Rectal smooth muscle tissue (tissue), 1 donor: ENCODE measurements around the gene SEMA6A.

Source experiments
- H3K27ac ChIP-seq: one replicate; pipeline ENCODE4 v1.7.0; 2013; ENCODE audit warnings: low read depth, low read length, inconsistent platforms
- H3K27me3 ChIP-seq: one replicate; pipeline ENCODE4 v1.7.0; 2013; ENCODE audit warnings: low read length; ENCODE audit not compliant: control insufficient read depth, insufficient read depth
- H3K36me3 ChIP-seq: one replicate; pipeline ENCODE4 v1.7.0; 2013; ENCODE audit warnings: low read length; ENCODE audit not compliant: control insufficient read depth, insufficient read depth
- H3K4me1 ChIP-seq: one replicate; pipeline ENCODE4 v1.7.0; 2013; ENCODE audit warnings: low read length; ENCODE audit not compliant: control insufficient read depth, insufficient read depth
- H3K4me3 ChIP-seq: one replicate; pipeline ENCODE4 v1.7.0; 2013; ENCODE audit warnings: low read length
- H3K9ac ChIP-seq: one replicate; pipeline ENCODE4 v1.7.0; 2013; ENCODE audit warnings: low read length

The SEMA6A gene

DNA sequence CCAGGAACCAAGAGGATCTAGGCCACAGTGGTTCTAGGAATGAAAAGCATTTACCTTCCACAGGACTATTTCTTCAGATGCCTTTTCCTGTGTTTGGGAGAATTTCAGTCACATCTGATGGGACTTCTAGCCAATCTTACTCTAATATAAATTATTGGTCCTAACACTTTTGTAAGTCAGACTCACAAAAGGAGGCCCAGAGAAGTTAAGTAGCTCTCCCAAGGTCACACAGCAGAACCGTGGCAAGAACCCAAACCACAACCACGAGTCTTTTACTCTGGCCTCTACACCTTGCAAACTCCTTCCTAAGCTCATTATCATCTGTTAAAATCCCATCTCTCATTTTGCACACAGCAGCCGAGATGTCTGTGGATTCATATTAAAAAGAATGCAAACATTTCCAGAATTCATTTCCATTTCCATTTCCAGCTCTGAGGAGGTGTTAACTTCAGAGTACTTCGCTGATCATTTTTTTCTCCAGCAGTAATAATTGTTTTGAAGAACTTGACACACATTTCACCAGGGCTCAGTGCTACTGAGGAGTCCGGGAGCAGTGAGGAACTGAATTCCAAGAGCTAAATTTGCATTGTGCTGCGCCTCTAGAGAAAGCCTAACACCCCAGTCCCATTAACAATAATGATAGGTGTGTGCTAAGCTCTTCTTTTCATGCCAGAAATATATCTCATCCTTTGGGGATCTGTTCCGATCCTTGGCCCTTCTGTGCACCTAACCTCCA lies 168.1 kb downstream of the SEMA6A start:
- Histone ChIP-seq H3K9ac (no peak overlapping the region), H3K4me3 (no peak overlapping the region), H3K27ac (no peak overlapping the region), H3K27me3 (no peaks in the 10 kb centered on the region), H3K36me3 (no peaks in the 10 kb centered on the region), H3K4me1 (peaks cover 4% of the 10 kb centered on the region)

DNA sequence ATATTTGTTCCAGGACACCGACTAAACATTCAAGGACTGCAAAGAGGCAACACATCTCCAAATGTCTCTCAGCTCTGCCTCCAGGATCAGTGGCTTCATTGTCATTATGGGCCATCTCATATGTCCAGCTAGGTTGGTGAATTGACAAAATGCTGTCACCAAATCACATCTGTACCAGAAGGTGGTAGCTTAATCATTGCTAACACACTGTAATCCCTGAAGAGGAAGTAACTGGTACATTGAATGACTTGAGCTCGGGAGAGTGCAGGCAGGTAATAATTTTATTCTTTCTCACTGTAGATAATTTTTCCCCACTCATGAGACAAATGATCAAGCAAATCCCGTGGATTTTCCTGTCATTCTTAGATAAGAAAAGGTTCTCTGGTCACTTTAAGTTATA lies 169.8 kb downstream of the SEMA6A start:
- H3K4me3 ChIP-seq, result no peak overlapping the region
- H3K27ac ChIP-seq, result no peak overlapping the region
- H3K27me3 ChIP-seq, result no peaks in the 10 kb centered on the region
- no peaks in the 10 kb centered on the region for H3K4me1 ChIP-seq
- no peak overlapping the region for H3K9ac ChIP-seq
- H3K36me3 ChIP-seq, result no peaks in the 10 kb centered on the region

DNA sequence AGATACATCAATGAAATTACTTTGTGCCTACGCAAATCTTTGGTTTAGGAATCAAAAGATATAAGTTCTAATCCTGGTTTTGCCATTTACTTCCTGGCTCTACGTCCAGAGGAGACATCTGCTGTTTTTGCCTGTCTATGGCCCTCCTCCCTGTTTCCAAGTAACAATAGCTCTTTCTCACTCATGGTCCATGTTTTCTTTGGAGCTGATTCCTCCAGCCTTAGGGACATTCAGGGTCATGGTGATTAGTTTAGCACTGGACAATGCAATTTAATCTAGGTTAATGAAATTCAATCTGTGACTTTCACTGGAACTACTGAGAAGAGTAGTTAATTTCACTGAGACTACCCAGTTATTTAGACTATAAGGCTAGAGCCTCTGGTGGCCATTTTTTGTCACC lies 170.6 kb downstream of the SEMA6A start:
- H3K4me3 ChIP-seq, result no peak overlapping the region
- H3K27me3 ChIP-seq, result no peaks in the 10 kb centered on the region
- no peaks in the 10 kb centered on the region for H3K4me1 ChIP-seq
- H3K36me3 ChIP-seq, result no peaks in the 10 kb centered on the region
- H3K27ac ChIP-seq, result no peak overlapping the region
- no peak overlapping the region for H3K9ac ChIP-seq

DNA sequence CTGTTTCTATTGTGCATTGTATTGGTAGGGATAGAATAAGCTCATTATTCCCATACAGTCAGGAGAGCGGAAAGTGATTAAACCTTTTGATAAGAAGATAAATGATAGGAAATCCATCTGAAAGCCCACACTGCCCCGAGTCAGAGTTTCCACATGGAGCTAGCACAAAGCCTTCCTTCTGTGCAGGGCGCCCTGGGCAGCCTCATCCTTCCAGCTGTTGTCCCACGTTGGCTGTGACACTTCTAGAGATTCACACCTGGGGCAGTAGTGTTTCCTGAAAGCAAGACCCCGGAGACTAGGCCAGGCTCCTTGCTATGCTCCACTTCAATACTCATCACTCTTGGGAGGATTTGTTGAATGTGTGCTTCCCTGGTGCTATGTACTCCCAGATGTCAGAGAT lies 172.4 kb downstream of the SEMA6A start:
- no peak overlapping the region for H3K9ac ChIP-seq

DNA sequence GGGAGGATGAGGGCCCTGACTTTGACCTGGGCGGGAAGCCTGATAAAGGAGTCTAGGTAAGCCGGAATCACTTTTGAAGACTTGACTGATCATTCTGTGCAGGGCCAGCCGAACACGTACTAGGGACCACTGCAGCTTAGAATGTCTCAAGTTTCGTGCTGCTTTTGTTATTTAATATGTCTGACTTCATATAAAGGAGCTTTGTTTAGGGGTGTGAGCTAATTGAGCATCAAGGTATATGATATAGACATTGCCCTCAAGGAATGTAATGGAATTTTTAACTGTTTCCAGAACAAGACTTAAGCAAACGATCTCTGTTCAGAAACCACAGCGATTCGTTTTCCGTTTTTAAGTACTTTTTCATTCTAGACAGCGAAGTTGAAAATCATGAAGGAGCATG lies 173.0 kb downstream of the SEMA6A start:
- H3K27me3 ChIP-seq, result no peaks in the 10 kb centered on the region
- no peak overlapping the region for H3K4me3 ChIP-seq
- H3K9ac ChIP-seq, result no peak overlapping the region
- H3K4me1 ChIP-seq, result peaks cover 3% of the 10 kb centered on the region
- H3K36me3 ChIP-seq, result no peaks in the 10 kb centered on the region
- no peak overlapping the region for H3K27ac ChIP-seq

More for the DNA sequence above, 172.4 kb downstream of the SEMA6A start:
- Histone ChIP-seq H3K27ac (no peak overlapping the region), H3K4me3 (no peak overlapping the region), H3K4me1 (no peaks in the 10 kb centered on the region), H3K27me3 (no peaks in the 10 kb centered on the region), H3K36me3 (no peaks in the 10 kb centered on the region)

DNA sequence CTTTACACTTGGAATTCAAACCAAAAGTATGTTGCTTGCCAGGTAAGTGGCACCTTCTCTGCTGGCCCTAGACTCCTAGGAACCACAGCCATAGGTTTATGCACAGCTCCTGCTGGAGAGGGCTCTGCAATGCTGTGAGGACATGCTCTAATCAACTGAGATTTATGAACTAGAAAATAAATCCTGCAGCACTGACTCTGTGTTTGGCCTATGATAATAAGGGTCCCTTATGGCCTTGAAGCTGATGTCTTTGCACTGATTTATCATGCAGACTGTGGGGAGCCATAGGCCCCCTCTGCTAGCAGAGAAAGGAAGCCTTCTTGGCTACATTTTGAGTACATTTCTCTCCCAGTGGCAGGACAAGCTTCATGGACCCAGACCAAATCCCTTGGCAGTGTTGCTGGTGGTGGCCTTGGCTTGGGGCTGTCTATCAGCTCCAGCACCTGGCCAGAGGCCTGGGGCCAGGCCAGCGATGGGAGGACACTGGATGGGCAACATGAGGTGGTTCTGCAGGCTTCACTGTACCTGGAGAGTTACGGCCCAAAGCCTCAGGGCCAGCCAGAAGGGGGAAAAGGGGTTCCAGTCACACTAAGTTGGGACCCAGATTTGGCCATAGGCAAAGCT lies 178.0 kb downstream of the SEMA6A start:
- Histone ChIP-seq H3K36me3 (no peaks in the 10 kb centered on the region), H3K9ac (no peak overlapping the region), H3K27me3 (no peaks in the 10 kb centered on the region), H3K4me1 (peaks cover 23% of the 10 kb centered on the region), H3K27ac (peak overlapping the region; percentile 90), H3K4me3 (no peak overlapping the region)

DNA sequence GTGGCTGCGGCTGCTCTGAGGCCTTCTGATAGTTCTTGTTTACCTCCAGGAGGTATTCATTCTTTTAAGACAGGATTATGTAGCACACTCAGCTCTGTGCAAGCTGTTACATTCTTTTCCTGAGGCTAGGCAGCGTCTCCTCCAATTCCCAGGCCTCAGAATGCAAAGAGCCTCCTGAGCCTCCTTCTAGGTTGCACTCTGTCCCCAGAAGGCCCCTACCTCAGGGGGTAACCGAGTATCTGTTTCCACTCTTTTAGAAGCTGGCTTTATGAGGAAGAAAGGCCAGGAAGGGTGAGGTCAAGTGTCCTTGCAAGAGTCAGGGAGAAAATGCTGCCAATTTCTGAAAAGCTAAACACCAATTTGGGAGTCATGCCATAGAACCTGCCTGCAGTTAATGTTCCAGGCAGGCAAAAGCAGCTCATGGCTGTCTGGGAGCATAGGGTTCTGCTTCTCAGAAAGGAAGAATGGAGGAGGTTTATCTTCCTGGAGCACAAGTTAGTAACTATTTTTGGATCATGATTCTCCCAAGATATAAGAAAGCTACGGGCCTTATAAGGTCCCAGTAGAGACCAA lies 178.9 kb downstream of the SEMA6A start:
- H3K27ac ChIP-seq, result peak overlapping the region; percentile 90
- H3K36me3 ChIP-seq, result no peaks in the 10 kb centered on the region
- no peak overlapping the region for H3K4me3 ChIP-seq
- H3K9ac ChIP-seq, result no peak overlapping the region
- H3K4me1 ChIP-seq, result peaks cover 23% of the 10 kb centered on the region
- H3K27me3 ChIP-seq, result no peaks in the 10 kb centered on the region

DNA sequence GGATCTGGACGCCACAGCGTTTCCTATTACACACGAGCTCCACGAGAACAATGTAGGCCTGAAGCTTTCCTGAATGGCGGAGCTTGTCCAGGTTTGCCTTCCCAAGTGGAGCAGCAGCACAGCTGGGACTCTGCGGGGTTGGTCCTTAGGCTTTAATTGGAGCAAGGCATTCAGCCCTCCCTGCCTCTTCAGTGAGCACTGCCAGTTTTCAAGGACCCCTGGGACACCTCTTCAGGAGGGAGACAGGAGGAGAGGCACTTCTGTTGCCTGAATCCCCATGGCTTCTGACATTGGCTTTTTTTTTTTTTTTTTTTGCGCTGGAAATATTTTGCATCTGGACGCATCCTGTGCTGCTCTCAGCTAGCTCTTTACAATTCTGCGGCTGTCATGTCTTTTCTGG lies 179.4 kb downstream of the SEMA6A start:
- Histone ChIP-seq H3K4me3 (no peak overlapping the region), H3K27me3 (no peaks in the 10 kb centered on the region), H3K4me1 (peaks cover 23% of the 10 kb centered on the region), H3K36me3 (no peaks in the 10 kb centered on the region), H3K9ac (no peak overlapping the region), H3K27ac (peak overlapping the region; percentile 90)

DNA sequence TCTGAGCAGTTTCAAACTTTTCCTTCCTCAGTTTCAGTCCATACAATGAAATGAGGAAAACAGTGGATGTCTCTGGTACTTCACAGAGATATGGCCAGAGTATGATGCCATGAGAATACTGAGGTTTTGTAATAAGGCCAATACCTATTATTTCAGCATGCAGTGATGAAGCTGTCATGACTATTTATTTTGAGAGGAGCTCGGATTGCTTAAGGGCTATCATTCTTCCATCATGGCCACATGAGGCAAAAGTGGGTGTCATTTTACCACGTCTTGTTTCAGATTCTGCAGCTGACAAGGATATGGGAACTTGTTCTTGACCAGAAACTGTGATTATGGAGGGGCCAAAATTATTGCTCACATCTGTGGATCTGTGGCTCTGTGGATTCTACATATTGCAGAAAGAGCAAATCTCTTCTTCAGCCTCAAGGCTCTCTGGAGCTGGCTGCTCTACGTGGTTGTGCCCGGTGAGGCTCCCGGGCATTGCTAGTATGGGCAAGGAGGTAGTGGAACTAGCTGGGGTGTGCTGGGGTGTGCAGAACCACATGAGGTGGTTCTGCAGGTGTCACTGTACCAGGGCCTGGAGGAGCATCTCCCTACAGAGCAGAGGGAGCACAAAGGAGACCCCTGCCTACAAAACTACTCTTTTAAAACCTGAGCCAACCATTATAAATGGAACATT lies 180.3 kb downstream of the SEMA6A start:
- peaks cover 23% of the 10 kb centered on the region for H3K4me1 ChIP-seq
- no peak overlapping the region for H3K9ac ChIP-seq
- H3K27me3 ChIP-seq, result no peaks in the 10 kb centered on the region
- no peaks in the 10 kb centered on the region for H3K36me3 ChIP-seq
- peak overlapping the region; percentile 90 for H3K27ac ChIP-seq
- H3K4me3 ChIP-seq, result no peak overlapping the region
